Kidney (tissue), 14 donors: ENCODE measurements around the gene ITGB4. TPM values are rescaled to one million over a fixed set of nuclear protein-coding genes. Genes with fewer than 3 reads are reported as not detected.

Experiments
- DNase-seq, 5 donors: peaks; one replicate each; pipeline ENCODE4 v3.0.0-alpha.2; 2013 to 2020
- FAIRE-seq: peaks from 2 replicates; lab custom pipeline; 2012; peaks lifted over from hg19 to GRCh38; lab: Jason Lieb, UNC
- H3K27ac ChIP-seq, 2 donors: one replicate each; pipeline ENCODE4 v1.7.0; 2013; ENCODE audit warnings: low read depth in 2 of 2, low read length in 2 of 2, inconsistent platforms in 1 of 2
- H3K27me3 ChIP-seq: one replicate; pipeline ENCODE4 v1.7.1; 2013; ENCODE audit warnings: low read length, inconsistent platforms; ENCODE audit not compliant: control insufficient read depth, insufficient read depth
- H3K36me3 ChIP-seq, 3 donors: one replicate each; pipeline versions ENCODE4 v1.7.0 to v1.7.1; 2013; ENCODE audit warnings: low read length in 3 of 3, control low read depth in 1 of 3, inconsistent platforms in 1 of 3; ENCODE audit not compliant: insufficient read depth in 3 of 3, control insufficient read depth in 2 of 3
- H3K4me1 ChIP-seq, 3 donors: one replicate each; pipeline versions ENCODE4 v1.7.0 to v1.7.1; 2013; ENCODE audit warnings: low read length in 3 of 3, inconsistent platforms in 1 of 3, low read depth in 1 of 3; ENCODE audit not compliant: control insufficient read depth in 2 of 3, insufficient read depth in 2 of 3
- H3K4me3 ChIP-seq, 3 donors: one replicate each; pipeline versions ENCODE4 v1.7.0 to v1.8.1; 2013; ENCODE audit warnings: low read length in 3 of 3, control low read depth in 1 of 3, inconsistent platforms in 1 of 3
- H3K9ac ChIP-seq, 3 donors: one replicate each; pipeline versions ENCODE4 v1.7.0 to v1.7.1; 2013; ENCODE audit warnings: low read length in 3 of 3, control low read depth in 1 of 3, inconsistent platforms in 1 of 3
- H3K9me3 ChIP-seq, 3 donors: one replicate each; pipeline versions ENCODE4 v1.7.0 to v1.7.1; 2013; ENCODE audit warnings: low read length in 3 of 3, control low read depth in 1 of 3, inconsistent platforms in 1 of 3; ENCODE audit not compliant: control insufficient read depth in 2 of 3, insufficient read depth in 1 of 3
- intact Hi-C: fragments of 100-400 bp; cut with DNase I; formaldehyde crosslinking; loops from one replicate; pipeline ENCODE4 v1.11.1; 2022
- polyA plus RNA-seq: library from polyadenylated mRNA; stranded (reverse); fragments of 350-450 nt; fragmentation: Illumina TruSeq; extraction: RNeasy Lipid Tissue Mini Kit (QIAGEN cat#74804); gene quantifications from one replicate; pipeline ENCODE4 v1.2.3, GENCODE V29; 2014; ENCODE audit warnings: low read depth, low replicate concordance; ENCODE audit not compliant: insufficient read depth
- total RNA-seq: library from RNA; stranded (reverse); fragmentation: NEBNext Ultra II Directional; extraction: Animal tissue kit (Norgen Biotek cat#: 25700); gene quantifications from one replicate; pipeline ENCODE4 v1.2.1, GENCODE V29; 2021
- TF ChIP-seq, protein P1 (sequence below): IDR thresholded peaks from 3 replicates; pipeline ENCODE4 v1.5.1; 2012; ENCODE audit warnings: mild to moderate bottlenecking, moderate library complexity, borderline replicate concordance; ENCODE audit not compliant: insufficient read depth; ENCODE audit errors: extremely low read depth
- donor health status: control.
- donor health status: control.
- donor health status: control.
- donor health status: control.
- donor health status: control.
- donor health status: DM: yes; HTN: yes; CAD: no.
- donor health status: Normal renal cell carcinoma (clear cell type).

ITGB4 gene
- total and polyA plus RNA-seq, 2 donors from 2014 or later: 15.7 to 149 TPM

DNA sequence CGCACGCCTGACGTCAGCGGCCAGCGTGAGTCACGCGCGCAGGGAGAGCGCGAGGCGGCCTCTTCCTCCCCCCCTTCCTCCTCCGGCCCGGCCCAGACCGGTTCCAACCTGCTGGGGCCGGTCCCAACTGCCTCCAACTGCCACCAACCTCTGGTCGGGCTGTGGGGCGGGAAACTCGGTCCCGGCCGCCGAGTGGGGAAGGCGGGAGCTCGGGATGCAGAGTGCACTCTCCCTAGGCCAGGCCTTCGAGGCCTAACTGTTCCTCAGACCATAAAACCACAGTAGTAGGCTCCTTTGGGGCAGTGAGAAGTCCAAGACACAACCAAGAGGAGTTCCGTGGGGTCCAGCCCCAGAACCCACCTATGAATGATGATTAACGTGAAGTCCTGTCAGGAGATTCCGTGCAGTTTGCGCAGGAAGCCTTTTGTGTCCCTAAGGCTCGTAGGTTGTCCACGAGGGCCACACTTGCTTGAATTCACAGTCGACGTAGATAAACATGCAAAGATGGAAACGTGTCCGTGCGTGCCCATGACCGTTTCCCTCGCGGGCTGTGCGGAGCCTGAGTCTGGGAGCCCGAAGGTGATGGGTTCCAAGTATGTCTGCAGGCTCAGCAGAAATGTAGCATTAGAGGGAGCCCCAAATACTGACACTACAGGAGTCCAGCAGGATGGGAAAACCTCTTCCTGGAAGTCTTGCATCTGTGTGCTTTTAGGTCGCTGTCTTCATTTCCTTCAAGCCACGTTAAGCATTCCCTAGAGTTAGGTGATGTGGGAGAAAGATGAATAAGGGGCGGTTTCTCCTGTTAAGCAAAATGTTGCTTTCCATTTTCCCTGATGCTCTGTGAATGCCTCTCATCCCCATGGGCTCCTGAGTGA lies 64.0 kb downstream of the ITGB4 start:
- H3K9me3 ChIP-seq: peaks cover 0 to 2% (median 0%) of the 10 kb centered on the region in 3 donors
- H3K4me3 ChIP-seq: peak overlapping the region; percentile 84 to 90 (median 86)
- FAIRE-seq (no peak), DNase-seq (peak; percentile 94 to 98 (median 97))
- intact Hi-C loops: no loop called here
- no peaks in the 10 kb centered on the region for H3K36me3 ChIP-seq
- H3K27ac ChIP-seq: peak overlapping the region; percentile 100
- H3K9ac ChIP-seq: peak overlapping the region; percentile 90 to 99 (median 99)
- no peaks in the 10 kb centered on the region for H3K27me3 ChIP-seq
- peaks cover 13 to 20% (median 14%) of the 10 kb centered on the region in 3 donors for H3K4me1 ChIP-seq
- TF ChIP-seq, protein P1, sequence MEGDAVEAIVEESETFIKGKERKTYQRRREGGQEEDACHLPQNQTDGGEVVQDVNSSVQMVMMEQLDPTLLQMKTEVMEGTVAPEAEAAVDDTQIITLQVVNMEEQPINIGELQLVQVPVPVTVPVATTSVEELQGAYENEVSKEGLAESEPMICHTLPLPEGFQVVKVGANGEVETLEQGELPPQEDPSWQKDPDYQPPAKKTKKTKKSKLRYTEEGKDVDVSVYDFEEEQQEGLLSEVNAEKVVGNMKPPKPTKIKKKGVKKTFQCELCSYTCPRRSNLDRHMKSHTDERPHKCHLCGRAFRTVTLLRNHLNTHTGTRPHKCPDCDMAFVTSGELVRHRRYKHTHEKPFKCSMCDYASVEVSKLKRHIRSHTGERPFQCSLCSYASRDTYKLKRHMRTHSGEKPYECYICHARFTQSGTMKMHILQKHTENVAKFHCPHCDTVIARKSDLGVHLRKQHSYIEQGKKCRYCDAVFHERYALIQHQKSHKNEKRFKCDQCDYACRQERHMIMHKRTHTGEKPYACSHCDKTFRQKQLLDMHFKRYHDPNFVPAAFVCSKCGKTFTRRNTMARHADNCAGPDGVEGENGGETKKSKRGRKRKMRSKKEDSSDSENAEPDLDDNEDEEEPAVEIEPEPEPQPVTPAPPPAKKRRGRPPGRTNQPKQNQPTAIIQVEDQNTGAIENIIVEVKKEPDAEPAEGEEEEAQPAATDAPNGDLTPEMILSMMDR: no peak

DNA sequence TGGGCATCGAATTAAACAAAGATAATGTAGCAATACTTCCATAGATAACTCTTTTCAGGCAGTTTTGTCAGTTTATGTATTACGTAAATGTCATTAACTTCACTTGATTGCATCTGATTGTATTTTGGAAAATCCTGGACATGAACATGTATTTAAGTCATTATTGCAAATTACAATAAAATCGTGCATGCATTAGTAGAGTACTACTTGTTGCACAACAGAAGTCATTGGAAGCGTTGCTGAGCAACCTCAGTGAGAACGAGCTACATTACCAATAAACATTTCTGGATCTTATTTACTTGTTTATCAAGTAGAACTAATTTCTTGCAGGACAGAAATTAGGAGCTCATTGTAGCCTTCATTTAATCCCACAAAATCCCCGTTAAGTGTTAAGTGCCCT lies 70.0 kb downstream of the ITGB4 start:
- H3K36me3 ChIP-seq: peaks cover 0 to 6% (median 5%) of the 10 kb centered on the region in 3 donors
- H3K27ac ChIP-seq: no peak overlapping the region
- TF ChIP-seq, protein P1: no peak
- H3K9me3 ChIP-seq: no peaks in the 10 kb centered on the region
- no peak overlapping the region for H3K4me3 ChIP-seq
- FAIRE-seq (no peak), DNase-seq (no peak)
- H3K4me1 ChIP-seq: peaks cover 0 to under 1% (median under 1%) of the 10 kb centered on the region in 3 donors
- H3K27me3 ChIP-seq: no peaks in the 10 kb centered on the region
- intact Hi-C loops: no loop called here
- no peak overlapping the region for H3K9ac ChIP-seq

DNA sequence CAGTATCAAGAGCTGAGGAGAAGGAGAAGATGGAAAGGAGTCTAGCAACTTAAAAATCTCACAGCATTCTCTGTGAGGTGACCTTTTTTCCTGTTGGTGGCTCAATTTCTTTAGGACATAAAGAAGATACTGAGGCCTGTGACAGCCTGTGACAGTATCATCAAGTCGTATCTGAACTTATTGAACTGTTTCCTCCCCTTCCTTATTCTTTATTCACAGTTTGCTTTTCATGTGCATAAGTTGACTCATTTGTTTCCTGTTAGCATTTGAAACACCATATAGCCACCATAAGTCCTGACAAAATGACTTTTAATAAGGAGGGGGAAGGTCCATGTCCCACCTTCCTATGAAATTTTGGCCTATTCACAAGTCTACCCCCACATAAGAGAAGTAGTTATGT lies 72.2 kb downstream of the ITGB4 start:
- Histone ChIP-seq H3K9me3 (no peaks in the 10 kb centered on the region), H3K4me1 (no peaks in the 10 kb centered on the region), H3K4me3 (no peak overlapping the region), H3K36me3 (peaks cover 3 to 10% (median 7%) of the 10 kb centered on the region in 3 donors), H3K27ac (no peak overlapping the region), H3K27me3 (no peaks in the 10 kb centered on the region), H3K9ac (no peak overlapping the region)
- FAIRE-seq: no peak
- intact Hi-C loops: no loop called here
- no peak for DNase-seq
- TF ChIP-seq, protein P1: no peak
